Activated naive CD8-positive, alpha-beta T cell (primary cell): ENCODE data around the gene MICALL2.

ENCODE experiments used
- H3K27ac Mint-ChIP-seq: one replicate; pipeline ENCODE4 v1.8.0; 2021; ENCODE audit warnings: mixed read lengths
- H3K27me3 Mint-ChIP-seq: one replicate; pipeline ENCODE4 v1.8.0; 2021; ENCODE audit warnings: mixed read lengths
- H3K36me3 Mint-ChIP-seq: one replicate; pipeline ENCODE4 v1.8.0; 2021; ENCODE audit warnings: mixed read lengths
- H3K4me1 Mint-ChIP-seq: one replicate; pipeline ENCODE4 v1.8.0; 2021; ENCODE audit warnings: low read depth, mixed read lengths
- H3K4me3 Mint-ChIP-seq: one replicate; pipeline ENCODE4 v1.8.0; 2021; ENCODE audit warnings: mild to moderate bottlenecking, mixed read lengths
- H3K9me3 Mint-ChIP-seq: one replicate; pipeline ENCODE4 v1.8.0; 2021; ENCODE audit warnings: low read depth, mixed read lengths

MICALL2 gene

GRCh38 chr7:1431226-1431625 lies 28.0 kb downstream of the MICALL2 start:
- H3K4me3 Mint-ChIP-seq: no peak overlapping the region
- peaks cover 2% of the 10 kb centered on the region for H3K4me1 Mint-ChIP-seq
- H3K27ac Mint-ChIP-seq: no peak overlapping the region
- H3K27me3 Mint-ChIP-seq: peaks cover 2% of the 10 kb centered on the region
- no peaks in the 10 kb centered on the region for H3K36me3 Mint-ChIP-seq
- no peaks in the 10 kb centered on the region for H3K9me3 Mint-ChIP-seq

GRCh38 chr7:1430056-1430845 lies 29.0 kb downstream of the MICALL2 start:
- H3K36me3 Mint-ChIP-seq: no peaks in the 10 kb centered on the region
- H3K27me3 Mint-ChIP-seq: peaks cover 4% of the 10 kb centered on the region
- H3K27ac Mint-ChIP-seq: no peak overlapping the region
- H3K4me3 Mint-ChIP-seq: no peak overlapping the region
- H3K4me1 Mint-ChIP-seq: peaks cover 2% of the 10 kb centered on the region
- no peaks in the 10 kb centered on the region for H3K9me3 Mint-ChIP-seq

- Mint-ChIP-seq H3K36me3 (no peaks in the 10 kb centered on the region), H3K9me3 (no peaks in the 10 kb centered on the region), H3K4me3 (no peak overlapping the region), H3K27me3 (peaks cover 4% of the 10 kb centered on the region), H3K27ac (no peak overlapping the region), H3K4me1 (peaks cover 2% of the 10 kb centered on the region)
Measured at GRCh38 chr7:1428941-1429501, 30.2 kb downstream of the MICALL2 start.

- H3K4me3 Mint-ChIP-seq: no peak overlapping the region
- no peaks in the 10 kb centered on the region for H3K36me3 Mint-ChIP-seq
- no peaks in the 10 kb centered on the region for H3K9me3 Mint-ChIP-seq
- H3K27ac Mint-ChIP-seq: no peak overlapping the region
- peaks cover 4% of the 10 kb centered on the region for H3K27me3 Mint-ChIP-seq
- H3K4me1 Mint-ChIP-seq: no peaks in the 10 kb centered on the region
Measured at GRCh38 chr7:1427064-1427657, 32.1 kb downstream of the MICALL2 start.

GRCh38 chr7:1426474-1426873 lies 32.8 kb downstream of the MICALL2 start:
- Mint-ChIP-seq H3K9me3 (no peaks in the 10 kb centered on the region), H3K27ac (no peak overlapping the region), H3K4me3 (no peak overlapping the region), H3K27me3 (peaks cover 4% of the 10 kb centered on the region), H3K36me3 (no peaks in the 10 kb centered on the region), H3K4me1 (no peaks in the 10 kb centered on the region)

GRCh38 chr7:1425292-1426136 lies 33.8 kb downstream of the MICALL2 start:
- no peaks in the 10 kb centered on the region for H3K4me1 Mint-ChIP-seq
- H3K9me3 Mint-ChIP-seq: no peaks in the 10 kb centered on the region
- no peak overlapping the region for H3K4me3 Mint-ChIP-seq
- no peaks in the 10 kb centered on the region for H3K36me3 Mint-ChIP-seq
- H3K27me3 Mint-ChIP-seq: peaks cover 4% of the 10 kb centered on the region
- H3K27ac Mint-ChIP-seq: no peak overlapping the region

- H3K27me3 Mint-ChIP-seq: peaks cover 4% of the 10 kb centered on the region
- no peaks in the 10 kb centered on the region for H3K9me3 Mint-ChIP-seq
- no peak overlapping the region for H3K4me3 Mint-ChIP-seq
- no peak overlapping the region for H3K27ac Mint-ChIP-seq
- H3K4me1 Mint-ChIP-seq: peaks cover 2% of the 10 kb centered on the region
- H3K36me3 Mint-ChIP-seq: no peaks in the 10 kb centered on the region
Measured at GRCh38 chr7:1424041-1424440, 35.2 kb downstream of the MICALL2 start.

- H3K36me3 Mint-ChIP-seq: no peaks in the 10 kb centered on the region
- H3K27me3 Mint-ChIP-seq: peaks cover 4% of the 10 kb centered on the region
- H3K27ac Mint-ChIP-seq: no peak overlapping the region
- no peak overlapping the region for H3K4me3 Mint-ChIP-seq
- H3K4me1 Mint-ChIP-seq: peaks cover 3% of the 10 kb centered on the region
- H3K9me3 Mint-ChIP-seq: no peaks in the 10 kb centered on the region
Measured at GRCh38 chr7:1423264-1423811, 35.9 kb downstream of the MICALL2 start.

GRCh38 chr7:1422512-1423263 lies 36.6 kb downstream of the MICALL2 start:
- Mint-ChIP-seq H3K36me3 (no peaks in the 10 kb centered on the region), H3K27me3 (peaks cover 4% of the 10 kb centered on the region), H3K4me3 (no peak overlapping the region), H3K9me3 (no peaks in the 10 kb centered on the region), H3K4me1 (peaks cover 10% of the 10 kb centered on the region), H3K27ac (no peak overlapping the region)

- no peak overlapping the region for H3K27ac Mint-ChIP-seq
- peaks cover 4% of the 10 kb centered on the region for H3K27me3 Mint-ChIP-seq
- no peaks in the 10 kb centered on the region for H3K36me3 Mint-ChIP-seq
- no peak overlapping the region for H3K4me3 Mint-ChIP-seq
- no peaks in the 10 kb centered on the region for H3K9me3 Mint-ChIP-seq
- H3K4me1 Mint-ChIP-seq: peaks cover 17% of the 10 kb centered on the region
Measured at GRCh38 chr7:1421946-1422345, 37.3 kb downstream of the MICALL2 start.

GRCh38 chr7:1421020-1421790 lies 38.1 kb downstream of the MICALL2 start:
- no peaks in the 10 kb centered on the region for H3K9me3 Mint-ChIP-seq
- H3K27ac Mint-ChIP-seq: no peak overlapping the region
- no peaks in the 10 kb centered on the region for H3K36me3 Mint-ChIP-seq
- peaks cover 19% of the 10 kb centered on the region for H3K4me1 Mint-ChIP-seq
- H3K4me3 Mint-ChIP-seq: no peak overlapping the region
- H3K27me3 Mint-ChIP-seq: peaks cover 4% of the 10 kb centered on the region

GRCh38 chr7:1419688-1420087 lies 39.6 kb downstream of the MICALL2 start:
- no peak overlapping the region for H3K27ac Mint-ChIP-seq
- no peaks in the 10 kb centered on the region for H3K36me3 Mint-ChIP-seq
- H3K9me3 Mint-ChIP-seq: no peaks in the 10 kb centered on the region
- no peak overlapping the region for H3K4me3 Mint-ChIP-seq
- peaks cover 19% of the 10 kb centered on the region for H3K4me1 Mint-ChIP-seq
- peaks cover 3% of the 10 kb centered on the region for H3K27me3 Mint-ChIP-seq

- Mint-ChIP-seq H3K27ac (no peak overlapping the region), H3K9me3 (no peaks in the 10 kb centered on the region), H3K4me3 (no peak overlapping the region), H3K27me3 (peaks cover 3% of the 10 kb centered on the region), H3K36me3 (no peaks in the 10 kb centered on the region), H3K4me1 (peaks cover 19% of the 10 kb centered on the region)
Measured at GRCh38 chr7:1419310-1419634, 40.0 kb downstream of the MICALL2 start.
